Activated CD8-positive, alpha-beta memory T cell treated with anti-CD3 and anti-CD28 coated beads, Interleukin-2, amount 50 U/mL, for 1 hour (primary cell): Measurements from ENCODE around the gene INCA1.

Experiments
- DNase-seq: peaks from one replicate; pipeline ENCODE4 v3.0.0-alpha.2; 2020; ENCODE audit errors: extremely low read depth

Gene INCA1

DNA sequence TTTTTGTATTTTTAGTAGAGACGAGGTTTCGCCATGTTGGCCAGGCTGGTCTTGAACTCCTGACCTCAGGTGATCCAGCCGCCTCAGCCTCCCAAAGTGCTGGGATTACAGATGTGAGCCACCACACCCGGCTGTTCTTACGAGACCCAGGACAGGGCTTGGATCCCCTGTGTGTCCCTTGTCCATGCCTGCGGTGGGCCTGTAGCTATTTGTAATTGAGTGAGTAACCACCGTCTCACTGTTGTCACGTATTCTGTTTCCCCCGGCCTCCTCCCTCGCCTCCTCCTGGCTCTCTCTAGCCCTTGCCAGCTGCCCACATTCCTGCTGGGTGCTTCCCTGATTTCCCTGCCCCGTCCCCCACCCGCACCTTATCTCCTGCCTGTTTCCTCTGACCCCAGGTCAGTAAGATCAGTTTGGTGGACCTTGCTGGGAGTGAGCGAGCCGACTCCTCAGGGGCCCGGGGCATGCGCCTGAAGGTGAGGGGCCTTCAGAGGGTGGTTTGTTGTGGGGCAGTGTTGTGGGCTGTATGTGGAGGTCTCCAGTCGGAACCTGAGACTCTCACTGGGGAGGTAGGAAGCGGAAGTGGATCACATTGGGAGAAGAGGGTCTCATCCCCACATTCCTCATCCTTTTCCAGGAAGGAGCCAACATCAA, 6.0 kb upstream of the INCA1 start:
- DNase-seq: no peak

- DNase-seq: no peak
These were observed 4.9 kb upstream of the INCA1 start for GRCh38 chr17:5002121-5002788.

DNA sequence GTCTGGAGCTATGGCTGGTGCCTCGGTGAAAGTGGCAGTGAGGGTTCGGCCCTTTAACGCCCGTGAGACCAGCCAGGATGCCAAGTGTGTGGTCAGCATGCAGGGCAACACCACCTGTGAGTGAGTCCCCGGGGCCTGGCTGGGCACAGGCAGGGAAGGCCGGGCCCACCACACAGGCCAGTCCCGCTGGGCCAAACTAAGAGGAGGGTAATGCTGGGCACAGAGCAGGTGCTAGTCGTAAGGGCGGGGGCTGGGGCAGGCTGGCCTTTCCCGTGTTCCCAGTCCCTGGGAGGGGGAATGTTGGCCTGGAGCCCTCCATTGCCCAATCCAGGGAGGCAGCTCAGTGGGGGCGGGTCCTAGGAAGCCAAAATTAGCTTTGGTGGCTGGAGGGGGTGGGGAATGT, 2.9 kb upstream of the INCA1 start:
- no peak for DNase-seq

DNA sequence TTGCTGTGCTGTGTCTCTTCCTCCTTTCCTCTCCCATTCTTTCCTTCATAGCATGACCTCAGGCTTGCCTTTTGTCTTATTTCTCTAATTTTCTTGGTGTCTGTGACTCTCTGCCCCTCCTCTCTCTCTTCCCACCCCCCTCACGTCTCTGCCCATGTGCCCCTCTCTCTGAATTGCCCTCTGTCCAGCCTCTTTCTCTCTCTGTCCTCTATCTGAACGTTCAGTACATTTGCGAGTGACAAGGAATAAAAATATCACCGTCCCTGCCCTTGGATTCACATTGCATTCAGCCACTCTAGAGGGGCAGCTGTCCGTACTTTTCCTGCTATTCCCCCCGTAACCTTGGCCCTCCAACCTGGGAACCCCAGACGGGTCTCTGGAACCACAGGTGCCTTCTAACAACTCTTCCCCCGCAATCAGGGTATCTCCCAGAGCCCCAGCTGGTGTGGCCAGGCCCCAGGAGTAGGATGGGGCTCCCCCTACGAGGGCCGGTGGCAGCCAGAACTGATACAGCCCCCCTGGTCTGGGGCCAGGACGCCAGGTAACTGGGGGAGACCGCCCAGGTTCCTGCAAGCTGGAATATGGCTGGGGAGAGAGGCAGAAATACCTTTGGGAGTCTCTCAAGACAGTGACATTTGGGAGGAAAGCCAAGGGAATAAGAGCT, 2.2 kb upstream of the INCA1 start:
- DNase-seq: no peak

- no peak for DNase-seq
These were observed 1.6 kb upstream of the INCA1 start for GRCh38 chr17:4998732-4999429.

GRCh38 chr17:4998027-4998731, 857 bp upstream of the INCA1 start:
- DNase-seq: no peak

DNA sequence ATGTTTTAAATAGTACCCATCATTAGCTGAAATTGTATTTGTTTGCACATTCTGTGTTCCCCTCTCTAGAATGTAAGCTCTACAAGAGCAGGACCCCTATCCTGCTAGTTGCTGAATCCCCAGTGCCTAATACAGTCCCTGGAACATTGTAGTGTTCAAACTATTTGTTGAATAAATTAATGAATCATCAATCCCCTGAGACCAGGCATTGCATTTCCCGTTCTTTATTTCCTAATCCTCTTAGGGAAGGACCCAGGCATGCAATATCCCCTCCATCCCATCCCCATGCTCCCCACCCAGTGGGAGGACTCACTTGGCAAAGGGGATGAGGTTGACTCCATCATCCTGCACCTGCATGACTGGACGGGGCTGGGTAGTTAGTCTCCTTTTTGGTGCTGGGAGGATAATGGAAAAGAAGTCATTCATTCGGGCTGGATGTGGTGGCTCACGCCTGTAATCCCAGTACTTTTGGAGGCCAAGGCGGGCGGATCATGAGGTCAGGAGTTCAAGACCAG, 3.2 kb downstream of the INCA1 start:
- DNase-seq: no peak

- DNase-seq: no peak
These were observed 9.4 kb downstream of the INCA1 start for GRCh38 chr17:4987767-4988567.

DNA sequence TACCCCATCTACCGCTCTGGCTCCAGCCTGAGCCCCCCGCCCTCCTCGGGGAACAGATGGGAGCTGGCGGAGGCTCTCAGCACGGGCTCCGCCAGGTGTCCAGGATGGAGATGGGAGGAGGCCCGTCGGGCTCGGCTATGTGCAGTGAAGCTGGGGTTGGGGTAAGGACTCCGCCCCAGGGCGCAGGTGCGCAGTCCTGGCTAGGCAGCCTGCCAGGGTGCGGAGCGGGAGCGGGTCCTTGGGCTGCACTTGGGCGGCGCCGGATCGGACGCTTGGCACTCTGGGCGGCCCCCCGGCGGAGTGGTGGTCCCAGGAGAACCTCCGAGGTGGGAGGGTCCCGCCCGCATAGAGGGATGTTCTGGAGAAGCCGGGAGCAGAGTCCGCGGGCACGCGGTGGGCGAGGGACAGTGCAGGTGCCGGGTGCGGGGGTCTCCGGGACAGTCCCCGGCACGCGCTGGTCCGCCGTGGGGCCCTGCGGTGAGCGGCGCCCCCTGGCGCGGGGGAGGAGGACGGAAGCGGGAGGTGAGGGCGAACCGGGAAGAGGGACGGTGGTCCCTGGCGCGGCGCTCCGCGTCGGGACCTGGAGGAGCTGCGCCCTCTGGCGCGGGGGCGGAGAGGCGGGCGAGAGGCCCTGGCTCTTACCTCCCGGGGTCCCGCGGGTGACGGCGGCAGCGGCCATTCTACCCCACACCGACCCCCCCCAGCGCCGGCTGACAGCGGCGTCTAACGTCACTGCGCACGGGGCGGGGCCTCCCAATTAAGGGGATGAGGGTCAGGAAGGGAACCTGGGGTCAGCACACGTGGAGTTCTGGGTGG, 10.2 kb downstream of the INCA1 start, which contains the start of gene CAMTA2:
CAMTA2 (minus strand) TSS at position 725 of the 816 bp plus-strand sequence. CDS start 1,453 bp downstream, outside the sequence.
- DNase-seq: peak; percentile 64

- no peak for DNase-seq
These were observed 10.9 kb downstream of the INCA1 start for GRCh38 chr17:4986403-4986802.

DNA sequence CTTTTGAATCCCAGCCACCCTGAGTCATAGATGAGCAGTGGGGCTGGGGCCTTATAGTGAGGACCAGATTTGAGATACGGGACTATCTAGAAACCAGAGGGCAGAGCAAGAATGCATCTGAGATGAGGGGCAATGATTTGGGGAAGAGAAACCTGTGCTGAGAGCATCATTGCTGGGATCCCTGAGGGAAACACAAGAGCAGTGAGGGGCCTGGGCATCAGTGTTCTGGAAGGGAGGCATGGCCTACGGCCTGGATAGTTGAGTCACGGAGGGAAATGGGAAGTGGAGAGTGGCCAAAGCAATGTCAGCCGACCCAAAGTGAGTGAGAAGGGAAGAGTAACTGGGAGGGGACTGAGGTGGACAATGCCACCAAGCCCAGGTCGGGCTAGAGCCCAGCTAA, 15.0 kb downstream of the INCA1 start:
- DNase-seq: no peak

GRCh38 chr17:4980644-4981216, 16.6 kb downstream of the INCA1 start:
- no peak for DNase-seq

DNA sequence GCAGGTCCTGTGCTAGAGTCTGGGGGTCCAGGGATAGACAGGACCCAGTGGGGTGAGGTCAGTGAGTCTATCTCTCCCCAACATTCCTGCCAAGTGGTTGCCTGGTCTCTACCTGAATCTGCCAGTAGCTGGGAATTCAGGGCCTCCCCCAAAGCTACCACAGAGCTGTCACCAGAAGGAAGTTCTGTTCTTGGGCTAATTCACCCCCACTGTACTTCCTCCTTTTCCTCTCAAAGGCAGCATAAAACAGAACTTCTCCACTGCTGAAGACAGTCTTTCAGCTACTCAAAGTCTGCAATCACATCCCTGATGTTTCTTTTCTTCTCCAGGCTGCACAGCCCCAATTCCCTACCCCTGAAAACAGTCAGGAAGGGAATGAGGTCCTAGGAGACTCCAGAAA, 18.6 kb downstream of the INCA1 start:
- DNase-seq: no peak

GRCh38 chr17:4974115-4974670, 23.1 kb downstream of the INCA1 start:
- no peak for DNase-seq

GRCh38 chr17:4973256-4974114, 23.8 kb downstream of the INCA1 start:
- DNase-seq: no peak

- no peak for DNase-seq
These were observed 24.6 kb downstream of the INCA1 start for GRCh38 chr17:4972752-4973151.

DNA sequence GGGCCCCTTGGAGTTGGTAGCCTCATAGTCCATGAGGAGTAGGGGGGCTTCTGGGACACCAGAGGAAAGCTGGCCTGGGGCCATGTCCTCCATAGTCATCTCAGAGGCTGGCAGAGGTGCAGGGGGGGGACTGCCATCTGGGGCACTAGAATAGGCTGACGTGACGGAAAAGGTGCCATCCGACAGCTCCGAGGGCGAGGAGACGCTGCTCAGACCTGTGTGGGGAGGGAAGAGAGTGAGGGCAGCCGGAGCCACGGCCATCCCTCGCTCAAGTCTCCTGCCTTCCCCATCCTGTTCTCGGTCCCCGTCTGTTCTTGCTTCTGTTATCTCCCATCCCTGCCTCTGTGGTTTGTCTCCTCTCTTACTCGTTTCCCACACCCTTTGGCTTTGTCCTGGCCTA, 25.0 kb downstream of the INCA1 start:
- DNase-seq: no peak

DNA sequence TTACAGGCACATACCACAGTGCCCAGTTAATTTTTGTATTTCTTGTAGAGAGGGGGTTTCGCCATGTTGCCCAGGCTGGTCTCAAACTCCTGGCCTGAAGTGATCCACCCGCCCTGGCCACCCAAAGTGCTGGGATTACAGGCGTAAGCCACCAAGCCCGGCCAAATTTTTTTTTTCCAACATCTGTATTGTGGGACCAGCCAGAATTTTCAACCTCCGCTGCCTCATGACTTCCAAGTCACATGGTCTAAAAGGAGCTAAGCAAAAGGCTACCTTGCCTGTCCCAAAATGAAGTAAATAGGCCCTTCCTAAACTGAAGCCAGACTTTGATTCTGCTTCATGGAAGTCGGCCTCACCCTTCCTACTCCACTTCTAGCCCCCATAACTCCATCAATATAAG, 25.5 kb downstream of the INCA1 start:
- DNase-seq: no peak
